Stromal cell of bone marrow (primary cell): Measurements from ENCODE around the gene HGFAC.
"Not testable (repeated sequence)": the region's sequence is repeated elsewhere in the genome, so short reads cannot be mapped to it uniquely, and the experiment has no call there.

Experiments
- DNase-seq: peaks from one replicate; pipeline ENCODE4 v3.0.0-alpha.2; 2012; ENCODE audit warnings: low read depth

Gene HGFAC

DNA sequence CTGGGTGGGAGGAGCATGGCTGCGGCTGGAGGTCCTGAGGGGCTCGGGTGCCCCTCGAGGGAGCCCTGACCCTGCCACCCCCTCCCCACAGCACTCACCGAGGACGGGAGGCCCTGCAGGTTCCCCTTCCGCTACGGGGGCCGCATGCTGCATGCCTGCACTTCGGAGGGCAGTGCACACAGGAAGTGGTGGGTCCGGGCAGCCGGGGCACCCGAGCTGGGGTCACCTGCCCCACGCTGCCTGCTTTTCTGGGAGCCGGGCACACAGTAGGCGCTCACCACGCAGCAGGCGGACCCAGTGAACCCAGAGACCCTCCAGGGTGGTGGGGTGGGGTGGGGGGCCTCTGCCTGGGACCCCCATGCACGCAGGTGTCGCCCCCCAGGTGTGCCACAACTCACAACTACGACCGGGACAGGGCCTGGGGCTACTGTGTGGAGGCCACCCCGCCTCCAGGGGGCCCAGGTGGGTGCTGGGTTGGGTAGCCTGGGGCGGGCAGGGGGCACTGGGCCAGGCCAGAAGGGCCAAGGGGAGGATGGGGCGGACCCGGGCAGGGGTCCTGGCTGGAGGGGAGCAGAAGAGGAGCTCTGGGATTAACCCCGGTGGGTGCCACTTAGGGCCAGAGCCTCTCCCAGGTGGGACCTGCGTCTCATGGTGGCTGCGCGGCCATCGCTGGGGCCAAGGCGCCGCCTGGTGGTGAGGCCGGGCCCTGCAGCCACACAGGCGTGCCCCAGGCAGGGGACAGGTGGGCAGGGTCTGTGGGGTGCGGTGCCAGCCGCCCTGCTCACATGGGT lies 1.4 kb downstream of the HGFAC start:
- DNase-seq: no peak

DNA sequence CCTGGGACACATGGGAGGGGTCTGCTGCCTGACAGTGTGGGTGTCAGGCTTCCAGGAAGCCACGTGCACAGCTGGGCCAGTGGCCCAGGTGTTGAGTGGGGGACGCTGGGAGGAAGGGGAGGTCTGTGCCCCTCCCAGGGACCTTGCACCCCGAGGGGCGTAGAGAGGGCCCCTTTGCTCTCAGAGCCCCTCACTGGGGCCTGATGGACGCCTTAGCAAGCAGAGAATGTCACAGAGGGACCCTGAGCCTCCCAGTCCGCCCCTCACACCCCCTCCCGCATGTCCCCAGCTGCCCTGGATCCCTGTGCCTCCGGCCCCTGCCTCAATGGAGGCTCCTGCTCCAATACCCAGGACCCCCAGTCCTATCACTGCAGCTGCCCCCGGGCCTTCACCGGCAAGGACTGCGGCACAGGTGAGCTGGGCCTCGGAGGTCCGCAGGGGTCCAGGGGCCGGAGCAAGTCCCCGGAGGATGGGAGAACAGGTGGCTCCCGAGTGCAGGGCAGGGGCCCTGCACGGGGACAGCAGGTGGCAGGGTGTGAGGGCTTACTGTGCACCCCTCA lies 2.1 kb downstream of the HGFAC start:
- no peak for DNase-seq

DNA sequence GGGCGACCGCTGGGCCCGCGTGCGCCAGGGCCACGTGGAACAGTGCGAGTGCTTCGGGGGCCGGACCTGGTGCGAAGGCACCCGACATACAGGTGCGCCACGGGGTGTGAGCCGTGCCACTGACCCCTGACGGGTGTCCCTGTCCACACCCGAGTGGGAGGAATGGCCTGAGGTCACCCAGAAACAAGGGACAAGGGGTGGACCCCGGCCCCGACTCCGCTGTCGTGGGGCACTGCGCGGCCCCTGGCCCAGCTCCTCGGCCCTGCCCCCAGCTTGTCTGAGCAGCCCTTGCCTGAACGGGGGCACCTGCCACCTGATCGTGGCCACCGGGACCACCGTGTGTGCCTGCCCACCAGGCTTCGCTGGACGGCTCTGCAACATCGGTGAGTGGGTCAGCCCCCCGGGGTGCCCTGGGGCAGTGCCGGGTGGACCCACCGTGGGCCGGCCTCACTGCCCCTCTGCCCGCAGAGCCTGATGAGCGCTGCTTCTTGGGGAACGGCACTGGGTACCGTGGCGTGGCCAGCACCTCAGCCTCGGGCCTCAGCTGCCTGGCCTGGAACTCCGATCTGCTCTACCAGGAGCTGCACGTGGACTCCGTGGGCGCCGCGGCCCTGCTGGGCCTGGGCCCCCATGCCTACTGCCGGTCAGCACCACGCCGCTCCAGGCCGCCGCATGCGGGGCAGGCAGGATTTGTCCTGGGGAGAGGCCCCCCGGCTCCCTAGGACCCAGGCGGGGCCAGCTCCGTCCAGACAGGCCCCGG lies 2.8 kb downstream of the HGFAC start:
- DNase-seq: no peak

DNA sequence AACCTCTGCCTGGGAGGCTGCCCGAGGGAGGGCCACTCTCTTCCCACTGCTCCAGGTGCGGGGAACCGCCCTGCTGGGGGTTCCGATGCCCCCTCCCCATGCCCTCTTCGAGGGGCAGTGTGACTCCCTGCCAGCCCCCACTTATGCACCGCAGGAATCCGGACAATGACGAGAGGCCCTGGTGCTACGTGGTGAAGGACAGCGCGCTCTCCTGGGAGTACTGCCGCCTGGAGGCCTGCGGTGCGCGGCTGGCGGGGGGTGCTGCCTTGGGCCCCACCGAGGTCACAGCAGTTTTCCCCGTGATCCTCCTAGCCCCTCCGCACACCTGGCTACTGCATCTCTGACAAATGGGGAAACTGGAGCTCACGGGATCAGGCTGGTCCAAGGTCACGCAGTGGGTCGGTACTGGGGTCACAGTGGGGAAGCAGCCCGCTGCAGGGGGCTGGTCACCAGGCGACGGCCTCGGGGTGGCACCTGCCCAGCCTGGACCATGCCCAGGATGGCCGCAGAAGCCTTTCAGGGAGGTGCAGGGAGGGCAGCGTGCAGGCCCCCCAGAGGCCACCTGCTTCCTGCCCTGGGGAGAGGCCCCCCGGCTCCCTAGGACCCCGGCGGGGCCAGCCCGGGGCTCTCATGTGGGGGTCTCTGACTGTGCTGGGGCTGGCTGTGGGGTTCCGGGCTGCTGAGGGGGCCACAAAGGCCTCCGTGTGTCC lies 3.5 kb downstream of the HGFAC start:
- no peak for DNase-seq

DNA sequence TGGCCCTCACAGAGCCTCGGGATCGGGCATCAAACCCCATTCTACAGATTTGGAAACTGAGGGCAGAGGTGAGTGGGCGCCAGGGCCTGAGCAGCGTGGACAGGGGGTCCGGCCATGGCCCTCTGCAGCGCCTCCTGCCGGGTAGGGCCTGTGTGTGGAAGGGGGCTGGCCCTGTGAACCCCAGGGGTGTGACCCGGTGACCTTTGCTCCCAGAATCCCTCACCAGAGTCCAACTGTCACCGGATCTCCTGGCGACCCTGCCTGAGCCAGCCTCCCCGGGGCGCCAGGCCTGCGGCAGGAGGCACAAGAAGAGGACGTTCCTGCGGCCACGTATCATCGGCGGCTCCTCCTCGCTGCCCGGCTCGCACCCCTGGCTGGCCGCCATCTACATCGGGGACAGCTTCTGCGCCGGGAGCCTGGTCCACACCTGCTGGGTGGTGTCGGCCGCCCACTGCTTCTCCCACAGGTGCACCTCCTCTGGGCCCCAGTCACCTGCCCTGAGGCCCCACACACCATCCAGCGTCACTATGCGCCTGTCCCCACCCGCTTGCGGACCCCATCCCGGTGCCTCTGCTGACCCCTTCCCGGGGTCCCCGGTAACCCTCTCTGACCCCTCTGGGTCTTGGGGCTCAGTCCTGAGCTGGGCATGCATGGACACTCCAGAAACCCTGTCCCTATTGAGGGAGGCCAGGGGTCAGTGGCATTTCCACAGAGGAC lies 4.2 kb downstream of the HGFAC start:
- no peak for DNase-seq

DNA sequence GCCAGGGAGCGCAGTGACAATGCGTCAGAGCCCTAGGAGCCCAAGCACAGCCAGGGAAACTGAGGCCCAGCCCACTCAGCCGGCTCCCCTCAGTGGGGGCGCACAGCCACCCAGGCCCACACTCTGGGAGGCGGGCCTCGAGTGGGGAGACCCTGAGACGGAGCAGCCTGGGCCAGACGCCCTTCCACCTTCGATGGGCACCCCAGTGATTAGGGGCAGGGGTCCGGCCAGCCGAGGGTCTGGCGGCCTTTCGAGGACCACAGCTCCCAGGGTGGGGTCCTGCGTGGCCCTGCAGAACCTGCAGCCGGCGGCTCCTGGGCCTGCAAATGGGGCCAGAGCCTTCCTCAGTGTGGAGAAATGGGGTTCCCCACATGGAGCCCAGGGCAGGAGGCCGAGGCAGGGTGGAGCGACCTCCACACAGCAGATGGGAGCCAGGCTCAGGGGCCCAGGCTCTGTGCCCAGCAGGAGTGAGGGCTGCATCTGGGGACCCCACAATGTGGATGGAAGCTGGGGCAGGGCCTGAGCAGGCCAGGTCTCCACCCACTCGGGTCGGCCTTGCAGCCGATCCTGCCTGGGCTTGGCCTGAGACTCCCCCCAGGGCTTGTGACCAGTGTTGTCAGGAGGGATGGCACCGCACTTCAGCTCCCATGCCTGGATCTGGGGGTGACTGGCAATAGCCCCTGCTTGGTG lies 5.0 kb downstream of the HGFAC start:
- no peak for DNase-seq

DNA sequence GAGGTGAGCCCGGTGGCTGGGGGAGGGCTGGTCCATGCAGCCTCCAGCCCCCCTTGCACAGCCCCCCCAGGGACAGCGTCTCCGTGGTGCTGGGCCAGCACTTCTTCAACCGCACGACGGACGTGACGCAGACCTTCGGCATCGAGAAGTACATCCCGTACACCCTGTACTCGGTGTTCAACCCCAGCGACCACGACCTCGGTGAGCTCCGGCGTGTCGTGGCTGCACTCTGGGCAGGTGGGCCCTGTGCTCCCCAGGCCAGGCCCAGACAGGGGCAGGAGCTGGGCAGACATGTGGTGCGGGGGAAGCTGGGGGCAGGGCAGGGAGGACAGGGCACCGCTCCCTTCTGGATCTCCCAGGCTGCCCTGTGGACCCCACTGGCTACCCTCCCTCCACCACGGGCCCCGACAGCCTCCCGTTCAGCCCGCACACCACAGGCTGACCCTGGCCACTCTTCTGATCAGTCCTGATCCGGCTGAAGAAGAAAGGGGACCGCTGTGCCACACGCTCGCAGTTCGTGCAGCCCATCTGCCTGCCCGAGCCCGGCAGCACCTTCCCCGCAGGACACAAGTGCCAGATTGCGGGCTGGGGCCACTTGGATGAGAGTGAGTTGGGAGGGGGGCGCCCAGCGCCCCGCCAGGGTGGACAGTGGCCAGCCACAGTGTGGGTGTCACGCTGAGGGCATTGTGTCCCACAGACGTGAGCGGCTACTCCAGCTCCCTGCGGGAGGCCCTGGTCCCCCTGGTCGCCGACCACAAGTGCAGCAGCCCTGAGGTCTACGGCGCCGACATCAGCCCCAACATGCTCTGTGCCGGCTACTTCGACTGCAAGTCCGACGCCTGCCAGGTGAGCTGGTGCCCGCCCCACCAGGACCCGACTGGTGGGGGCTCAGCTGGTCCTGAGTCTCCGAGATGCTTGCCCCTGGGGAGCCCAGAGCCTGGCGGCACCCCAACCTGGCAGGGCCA lies 5.9 kb downstream of the HGFAC start:
- no peak for DNase-seq

DNA sequence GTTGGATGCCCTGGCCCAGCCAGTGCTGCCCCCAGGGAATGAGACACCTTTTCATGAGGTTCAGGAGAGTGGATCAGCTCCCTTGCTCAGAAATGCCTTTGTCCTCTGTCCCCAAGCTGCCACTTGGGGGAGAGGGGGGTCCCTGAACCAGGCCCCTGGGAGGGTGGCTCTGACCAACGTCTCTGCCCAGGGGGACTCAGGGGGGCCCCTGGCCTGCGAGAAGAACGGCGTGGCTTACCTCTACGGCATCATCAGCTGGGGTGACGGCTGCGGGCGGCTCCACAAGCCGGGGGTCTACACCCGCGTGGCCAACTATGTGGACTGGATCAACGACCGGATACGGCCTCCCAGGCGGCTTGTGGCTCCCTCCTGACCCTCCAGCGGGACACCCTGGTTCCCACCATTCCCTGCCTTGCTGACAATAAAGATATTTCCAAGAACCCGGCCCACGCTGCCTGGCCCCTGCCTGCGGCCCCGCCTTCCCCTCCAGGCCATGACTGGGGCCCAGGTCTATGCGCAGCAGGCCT lies 7.3 kb downstream of the HGFAC start:
- DNase-seq: no peak

DNA sequence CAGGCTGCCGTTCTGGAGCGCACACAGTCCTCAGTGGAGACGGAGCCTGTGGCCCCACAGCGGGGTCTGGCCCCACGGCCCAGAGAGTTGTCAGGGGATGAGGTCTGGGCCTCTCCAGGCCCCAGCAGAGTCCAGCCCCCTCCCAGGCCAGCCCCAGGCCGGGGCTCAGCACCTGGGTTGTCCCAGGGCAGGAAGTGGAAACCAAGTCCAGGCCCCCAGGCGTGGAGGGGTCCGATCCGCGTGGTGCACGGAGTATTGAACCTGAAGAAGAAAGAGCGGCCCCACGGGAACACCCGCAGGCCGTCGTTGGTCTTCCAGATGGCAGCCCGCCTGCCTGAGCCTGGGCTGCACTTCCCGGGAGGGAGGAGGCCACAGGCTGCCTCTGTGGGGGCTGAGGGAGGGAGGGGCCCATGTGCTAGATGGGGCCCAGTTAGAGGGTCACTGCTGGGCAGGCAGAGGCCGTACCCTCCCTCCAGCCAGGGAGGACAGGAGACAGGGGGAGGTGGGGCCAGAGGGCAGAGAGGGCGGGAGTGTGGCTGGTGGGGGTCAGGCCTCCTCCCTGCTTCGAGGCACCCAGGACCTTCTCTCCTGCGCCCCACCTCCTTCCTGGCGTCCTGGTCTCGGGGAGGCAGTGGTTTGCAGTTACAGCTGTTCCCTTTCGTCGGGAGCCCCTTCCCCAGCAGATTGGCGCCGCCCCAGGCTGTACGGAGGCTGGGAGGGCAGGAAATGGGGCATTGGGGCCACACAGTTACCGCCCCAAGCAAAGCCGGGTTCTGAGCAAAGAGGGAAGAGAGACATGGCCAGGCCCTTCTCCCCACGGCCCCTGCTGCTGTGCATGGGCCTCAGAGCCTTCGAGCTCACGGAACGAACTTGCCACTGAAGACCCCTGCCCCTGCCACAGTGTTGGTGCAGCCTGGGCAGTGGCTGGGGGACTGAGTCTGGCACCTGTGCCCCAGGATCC lies 8.1 kb downstream of the HGFAC start:
- DNase-seq: no peak

DNA sequence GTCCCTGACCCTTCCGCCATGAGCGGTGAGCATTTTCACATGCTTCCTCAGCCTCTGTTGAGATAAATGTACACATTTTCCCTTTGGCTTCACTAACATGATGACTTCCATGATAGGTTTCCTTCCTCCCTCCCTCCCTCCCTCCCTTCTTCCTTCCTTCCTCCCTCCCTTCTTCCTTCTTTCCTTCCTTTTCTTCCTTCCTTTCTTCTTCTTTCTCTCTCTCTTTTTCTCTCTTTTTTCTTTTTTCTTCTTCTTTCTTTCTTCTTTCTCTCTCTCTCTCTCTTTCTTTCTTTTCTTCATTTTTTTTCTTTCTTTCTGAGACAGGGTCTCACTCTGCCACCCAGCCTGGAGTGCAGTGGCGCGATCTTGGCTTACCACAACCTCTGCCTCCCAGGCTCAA lies 8.9 kb downstream of the HGFAC start:
- DNase-seq: no peak

DNA sequence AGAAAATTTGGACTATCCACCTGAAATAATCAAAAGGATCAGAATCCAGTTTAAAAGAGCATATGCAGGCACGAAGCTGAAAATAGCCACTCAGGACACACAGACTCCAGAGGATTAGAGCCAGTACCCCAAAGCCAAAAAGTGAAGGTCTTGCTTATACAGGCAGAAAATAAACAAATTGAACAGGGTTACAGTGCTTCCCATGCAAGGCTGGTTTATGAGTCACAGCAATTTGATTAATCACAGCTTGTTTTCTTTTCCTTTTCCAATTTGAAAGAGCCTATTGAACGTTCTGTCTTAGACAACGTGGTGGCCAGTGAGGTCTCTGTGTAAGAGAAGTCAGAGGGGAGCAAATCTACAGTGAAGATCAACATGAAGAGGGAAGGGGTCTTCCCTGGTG lies 10.2 kb downstream of the HGFAC start:
- peak; percentile 45 for DNase-seq

DNA sequence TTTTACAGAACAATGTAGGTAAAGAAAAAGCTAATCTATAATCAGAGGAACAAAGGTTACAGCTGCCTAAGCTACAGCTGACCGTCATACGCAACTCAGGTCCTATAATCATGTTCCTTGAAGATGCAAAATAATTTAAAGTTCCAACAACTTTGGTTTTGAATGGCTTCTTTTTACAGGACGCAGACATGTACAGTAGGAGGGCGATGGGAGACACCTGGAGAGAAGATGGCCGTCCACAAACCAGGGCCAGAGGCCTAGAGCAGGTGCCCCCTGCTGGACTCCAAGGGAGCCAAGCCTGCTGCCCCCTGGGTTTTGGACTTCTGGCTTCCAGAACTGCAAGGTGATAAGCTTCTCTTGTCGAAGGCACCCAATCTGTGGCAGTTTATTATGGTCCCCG lies 10.6 kb downstream of the HGFAC start:
- no peak for DNase-seq

DNA sequence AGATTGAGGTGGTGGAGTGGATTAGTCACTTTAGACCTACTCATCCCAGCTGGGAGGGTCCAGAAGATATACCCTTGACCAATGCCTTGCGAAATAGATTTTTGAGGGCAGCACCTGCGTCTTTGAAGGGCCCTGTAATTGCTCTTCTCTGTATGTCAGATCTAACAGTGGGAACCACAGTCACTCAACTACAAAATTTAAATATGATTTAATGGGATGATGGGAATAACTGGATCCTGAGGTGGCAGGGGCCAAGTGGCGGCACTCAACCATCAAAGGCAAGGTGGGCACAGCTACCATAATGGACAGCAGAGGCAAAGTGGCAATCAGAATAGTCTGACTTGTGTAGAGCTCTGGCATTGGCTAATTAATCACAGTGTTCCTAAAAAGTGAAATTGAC lies 13.8 kb downstream of the HGFAC start:
- not testable (repeated sequence) for DNase-seq

DNA sequence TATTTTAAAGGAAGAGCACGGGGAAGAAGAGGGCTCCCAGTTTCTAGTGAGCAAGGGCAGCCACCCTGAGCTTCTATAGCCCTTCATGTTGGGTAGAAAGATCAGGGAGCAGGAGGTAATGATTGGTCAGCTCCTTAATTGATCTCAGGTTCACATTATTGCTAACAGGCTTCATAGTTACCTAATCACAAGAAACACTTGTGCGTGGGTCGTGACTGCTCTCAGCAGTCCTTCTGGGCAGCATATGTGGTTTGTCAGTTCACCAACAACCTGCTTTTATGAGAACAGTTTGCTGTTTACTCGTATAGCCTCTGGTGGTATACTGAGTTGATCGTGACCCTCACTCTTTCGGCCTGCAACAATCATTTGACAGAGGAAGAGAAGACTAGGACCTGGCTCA lies 16.6 kb downstream of the HGFAC start:
- DNase-seq: no peak

DNA sequence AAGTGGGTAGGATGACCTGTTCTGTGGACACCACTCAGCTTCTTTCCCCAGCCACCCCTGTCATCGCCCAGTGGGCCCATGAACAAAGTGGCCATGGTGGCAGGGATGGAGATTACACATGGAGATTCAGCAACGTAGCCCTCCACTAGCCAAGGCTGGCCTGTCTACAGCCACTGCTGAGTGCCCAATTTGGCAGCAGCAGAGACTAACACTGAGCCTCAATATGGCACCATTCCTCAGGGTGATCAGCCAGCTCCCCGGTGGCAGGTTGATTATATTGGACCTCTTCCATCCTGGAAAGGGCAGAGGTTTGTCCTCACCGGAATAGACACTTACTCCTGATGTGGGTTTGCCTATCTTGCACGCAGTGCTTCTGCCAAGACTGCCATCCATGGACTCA lies 17.4 kb downstream of the HGFAC start:
- not testable (repeated sequence) for DNase-seq

DNA sequence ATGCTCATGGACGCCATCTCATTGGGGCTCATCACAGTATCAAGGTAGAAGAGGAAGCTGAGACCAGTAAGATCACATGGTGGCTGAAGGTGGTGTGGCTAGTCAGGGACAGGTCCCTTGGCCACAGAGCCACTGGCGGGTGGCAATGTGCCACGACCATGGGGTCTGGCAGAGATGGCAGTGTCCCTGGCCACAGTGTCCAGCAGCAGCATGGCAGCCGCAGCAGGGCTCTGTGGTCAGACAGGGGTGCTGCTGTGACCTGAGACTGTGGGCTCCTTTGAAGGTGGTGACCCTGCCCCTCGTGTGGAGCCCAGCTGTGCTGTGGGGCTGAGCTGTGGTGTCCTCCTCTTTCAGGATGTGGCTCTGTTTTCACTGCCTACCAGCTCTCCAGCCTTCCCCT lies 19.2 kb downstream of the HGFAC start:
- no peak for DNase-seq

DNA sequence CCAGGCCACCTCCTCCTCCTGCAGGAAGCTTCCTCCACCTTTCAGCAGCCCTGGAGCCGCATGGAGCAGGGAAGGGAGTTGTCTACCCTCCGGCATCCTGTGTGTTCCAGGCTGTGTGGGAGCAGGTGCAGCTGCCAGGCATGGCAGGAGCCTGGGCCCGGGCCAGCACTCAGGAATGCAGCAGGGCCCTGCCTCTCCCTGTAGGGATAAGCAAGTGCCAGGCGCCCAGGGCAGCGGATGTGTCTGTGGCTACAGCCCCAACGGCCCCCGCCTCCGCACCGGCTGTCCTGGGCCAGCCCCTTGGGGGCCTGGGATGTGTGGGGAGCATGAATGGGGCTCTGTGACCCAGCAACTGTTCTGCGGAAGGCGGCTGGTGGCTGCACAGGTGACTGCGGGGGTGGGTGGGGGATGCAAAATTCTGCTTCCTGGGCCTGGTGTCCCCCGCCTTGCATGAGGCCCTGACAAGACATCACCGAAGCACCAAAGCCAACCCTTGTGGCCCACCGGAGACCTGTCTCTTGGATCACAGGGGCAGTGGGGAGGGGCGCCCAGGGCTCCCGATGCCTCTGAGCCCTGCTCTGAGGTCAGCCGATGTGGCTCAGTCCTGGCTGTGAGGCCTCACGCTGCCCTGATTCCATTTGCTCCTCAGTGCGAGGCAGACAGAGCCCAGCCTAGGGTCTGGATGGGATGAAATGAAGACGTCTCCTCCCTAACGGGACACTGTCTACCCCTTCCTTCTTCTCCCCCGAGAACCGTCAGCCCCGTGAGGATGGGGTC lies 19.9 kb downstream of the HGFAC start:
- DNase-seq: no peak

DNA sequence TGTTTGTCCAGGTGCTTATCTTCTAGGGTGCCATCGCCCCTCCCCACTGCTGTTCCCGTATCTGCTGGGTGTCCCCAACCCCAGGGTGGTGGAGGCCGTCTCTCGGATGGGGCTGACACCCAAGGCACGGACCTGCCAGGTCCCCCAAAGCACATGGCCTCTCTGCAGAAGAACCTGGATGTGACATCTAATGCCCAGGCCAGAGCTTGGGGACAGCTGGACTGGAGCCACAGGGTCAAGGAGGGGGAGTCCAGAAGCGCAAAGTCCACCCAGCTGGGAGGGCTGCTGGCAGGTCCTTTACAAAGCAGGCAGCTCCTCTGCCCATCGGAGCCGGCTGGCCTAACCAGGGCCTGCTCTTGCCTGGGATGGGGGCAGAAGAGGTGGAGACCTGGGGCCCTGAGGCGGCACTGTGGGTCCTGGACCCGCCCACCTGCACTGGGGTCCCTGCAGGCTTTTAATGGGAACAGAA lies 20.6 kb downstream of the HGFAC start:
- no peak for DNase-seq
